Hepatocyte (in vitro differentiated cells): ENCODE data around the gene FAM210A. TPM values are rescaled to one million over a fixed set of nuclear protein-coding genes. Genes with fewer than 3 reads are reported as not detected.
A peak's percentile ranks its signal among the peaks of the same experiment; 100 is the strongest.

Source experiments
- DNase-seq: peaks from one replicate; pipeline ENCODE4 v3.0.0-alpha.2; 2016; ENCODE audit warnings: low spot score
- H2AFZ ChIP-seq: fragments of 200-600 bp; sonication (generic); 2 replicates; pipeline ENCODE4 v1.6.0; 2016; ENCODE audit warnings: antibody characterized with exemption, mild to moderate bottlenecking
- H3K27ac ChIP-seq: fragments of 200-600 bp; sonication (generic); 2 replicates; pipeline ENCODE4 v1.5.1; 2016; ENCODE audit warnings: mild to moderate bottlenecking
- H3K27me3 ChIP-seq: fragments of 200-600 bp; sonication (generic); 2 replicates; pipeline ENCODE4 v1.6.1; 2016
- H3K36me3 ChIP-seq: fragments of 200-600 bp; sonication (generic); replicated peaks from 2 replicates; pipeline ENCODE4 v1.5.1; 2016; ENCODE audit warnings: low read depth; ENCODE audit not compliant: insufficient read depth
- H3K4me1 ChIP-seq: fragments of 200-600 bp; sonication (generic); 2 replicates; pipeline ENCODE4 v1.5.1; 2016; ENCODE audit warnings: mild to moderate bottlenecking, moderate library complexity; ENCODE audit not compliant: insufficient read depth
- H3K4me2 ChIP-seq: fragments of 200-600 bp; sonication (generic); 2 replicates; pipeline ENCODE4 v1.6.0; 2016
- H3K4me3 ChIP-seq: fragments of 200-600 bp; sonication (generic); 2 replicates; pipeline ENCODE4 v1.5.1; 2016; ENCODE audit warnings: mild to moderate bottlenecking
- H3K79me2 ChIP-seq: fragments of 200-600 bp; sonication (generic); 2 replicates; pipeline ENCODE4 v1.6.0; 2017; ENCODE audit warnings: mild to moderate bottlenecking
- H3K9me2 ChIP-seq: fragments of 200-600 bp; sonication (generic); replicated peaks from 2 replicates; pipeline ENCODE4 v1.6.0; 2017; ENCODE audit warnings: mild to moderate bottlenecking; ENCODE audit not compliant: insufficient read depth
- H3K9me3 ChIP-seq: fragments of 200-600 bp; sonication (generic); 2 replicates; pipeline ENCODE4 v1.5.1; 2016; ENCODE audit warnings: low read depth, mild to moderate bottlenecking
- H4K20me1 ChIP-seq: fragments of 200-600 bp; sonication (generic); 2 replicates; pipeline ENCODE4 v1.6.0; 2016; ENCODE audit warnings: mild to moderate bottlenecking; ENCODE audit not compliant: insufficient read depth, poor library complexity, severe bottlenecking
- EZH2 ChIP-seq: fragments of 200-600 bp; sonication (generic); IDR thresholded peaks from 2 replicates; pipeline ENCODE4 v1.6.1; 2016; ENCODE audit warnings: antibody characterized with exemption, mild to moderate bottlenecking, borderline replicate concordance
- EZH2phosphoT487 ChIP-seq: fragments of 200-600 bp; sonication (generic); IDR thresholded peaks from one replicate; pipeline ENCODE4 v1.6.1; 2018; ENCODE audit warnings: antibody characterized with exemption, mild to moderate bottlenecking, low read depth, moderate library complexity; ENCODE audit not compliant: unreplicated experiment, severe bottlenecking
- WGBS: methylation state at CpG from one replicate; pipeline ENCODE4 v1.1.6; 2016; ENCODE audit warnings: low lambda C conversion rate; ENCODE audit errors: missing lambda C conversion rate; 5-methylcytosine and 5-hydroxymethylcytosine counted together
- polyA plus RNA-seq: library from polyadenylated mRNA; unstranded; fragments of >200 nt; fragmentation: Nextera tagmentation; extraction: Ambion mirVana; gene quantifications from 2 replicates; pipeline ENCODE4 v1.2.1, GENCODE V29; 2016
- total RNA-seq: library from RNA; depleted of rRNA; stranded (reverse); fragments of >200 nt; gene quantifications from 2 replicates; pipeline ENCODE4 v1.2.3, GENCODE V29; 2014
- TF ChIP-seq, protein P1 (sequence below): fragments of 200-600 bp; sonication (generic); IDR thresholded peaks from 2 replicates; pipeline ENCODE4 v1.5.1; 2016; ENCODE audit warnings: antibody characterized with exemption, mild to moderate bottlenecking; ENCODE audit not compliant: poor library complexity

FAM210A gene
- total and polyA plus RNA-seq, 2 experiments from 2014 or later: 13.9 to 20.6 TPM

DNA sequence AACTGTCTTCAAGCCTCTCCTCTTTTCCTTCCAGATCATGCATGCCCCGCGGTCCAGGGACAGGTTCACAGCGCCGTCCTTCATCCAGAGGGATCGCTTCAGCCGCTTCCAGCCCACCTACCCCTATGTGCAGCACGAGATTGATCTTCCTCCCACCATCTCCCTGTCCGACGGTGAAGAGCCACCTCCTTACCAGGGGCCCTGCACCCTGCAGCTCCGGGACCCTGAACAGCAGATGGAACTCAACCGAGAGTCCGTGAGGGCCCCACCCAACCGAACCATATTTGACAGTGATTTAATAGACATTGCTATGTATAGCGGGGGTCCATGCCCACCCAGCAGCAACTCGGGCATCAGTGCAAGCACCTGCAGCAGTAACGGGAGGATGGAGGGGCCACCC, 81.3 kb downstream of the FAM210A start:
- DNase-seq: no peak
- H3K9me2 ChIP-seq: no peaks in the 10 kb centered on the region
- no peak overlapping the region for H3K4me3 ChIP-seq
- no peaks in the 10 kb centered on the region for H3K9me3 ChIP-seq
- H3K4me2 ChIP-seq: no peak overlapping the region
- H3K27me3 ChIP-seq: no peaks in the 10 kb centered on the region
- H3K36me3 ChIP-seq: no peaks in the 10 kb centered on the region
- H4K20me1 ChIP-seq: no peaks in the 10 kb centered on the region
- TF ChIP-seq EZH2 (no peak), EZH2phosphoT487 (no peak)
- TF ChIP-seq, protein P1, sequence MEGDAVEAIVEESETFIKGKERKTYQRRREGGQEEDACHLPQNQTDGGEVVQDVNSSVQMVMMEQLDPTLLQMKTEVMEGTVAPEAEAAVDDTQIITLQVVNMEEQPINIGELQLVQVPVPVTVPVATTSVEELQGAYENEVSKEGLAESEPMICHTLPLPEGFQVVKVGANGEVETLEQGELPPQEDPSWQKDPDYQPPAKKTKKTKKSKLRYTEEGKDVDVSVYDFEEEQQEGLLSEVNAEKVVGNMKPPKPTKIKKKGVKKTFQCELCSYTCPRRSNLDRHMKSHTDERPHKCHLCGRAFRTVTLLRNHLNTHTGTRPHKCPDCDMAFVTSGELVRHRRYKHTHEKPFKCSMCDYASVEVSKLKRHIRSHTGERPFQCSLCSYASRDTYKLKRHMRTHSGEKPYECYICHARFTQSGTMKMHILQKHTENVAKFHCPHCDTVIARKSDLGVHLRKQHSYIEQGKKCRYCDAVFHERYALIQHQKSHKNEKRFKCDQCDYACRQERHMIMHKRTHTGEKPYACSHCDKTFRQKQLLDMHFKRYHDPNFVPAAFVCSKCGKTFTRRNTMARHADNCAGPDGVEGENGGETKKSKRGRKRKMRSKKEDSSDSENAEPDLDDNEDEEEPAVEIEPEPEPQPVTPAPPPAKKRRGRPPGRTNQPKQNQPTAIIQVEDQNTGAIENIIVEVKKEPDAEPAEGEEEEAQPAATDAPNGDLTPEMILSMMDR: no peak
- no peak overlapping the region for H3K27ac ChIP-seq
- H2AFZ ChIP-seq: no peak overlapping the region
- H3K4me1 ChIP-seq: no peaks in the 10 kb centered on the region
- WGBS: 96% methylated on average over 16 of the region's 16 CpGs
- no peaks in the 10 kb centered on the region for H3K79me2 ChIP-seq

DNA sequence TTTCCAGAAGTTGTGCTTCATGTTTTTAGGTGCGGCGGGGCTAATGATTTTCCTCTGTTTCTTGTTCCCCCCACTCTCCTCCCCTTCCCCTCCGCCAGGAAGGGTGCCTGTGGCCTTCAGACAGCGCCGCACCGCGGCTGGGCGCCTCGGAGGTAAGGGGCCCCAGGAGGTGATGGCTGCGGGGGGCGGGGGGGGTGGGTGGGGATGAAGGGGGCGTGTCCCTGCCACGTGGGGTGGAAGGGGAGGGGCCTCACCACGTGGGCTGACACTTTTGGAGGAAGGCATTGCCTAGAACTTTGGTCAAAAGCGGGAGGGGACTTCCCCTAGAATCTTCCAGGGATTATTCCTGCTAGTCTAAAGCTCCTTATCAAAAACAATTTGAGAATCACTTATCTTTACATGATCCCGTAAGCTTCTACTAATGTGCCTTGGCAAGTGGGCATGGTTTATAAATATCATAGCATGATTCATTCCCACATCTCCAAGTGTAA, 83.1 kb downstream of the FAM210A start:
- H3K9me3 ChIP-seq: no peaks in the 10 kb centered on the region
- no peak overlapping the region for H2AFZ ChIP-seq
- no peaks in the 10 kb centered on the region for H3K9me2 ChIP-seq
- TF ChIP-seq EZH2phosphoT487 (no peak), EZH2 (no peak)
- TF ChIP-seq, protein P1: no peak
- H3K36me3 ChIP-seq: no peaks in the 10 kb centered on the region
- WGBS: 93% methylated on average over 15 of the region's 16 CpGs
- no peaks in the 10 kb centered on the region for H3K79me2 ChIP-seq
- no peak for DNase-seq
- H3K4me3 ChIP-seq: no peak overlapping the region
- no peaks in the 10 kb centered on the region for H3K4me1 ChIP-seq
- no peaks in the 10 kb centered on the region for H4K20me1 ChIP-seq
- no peaks in the 10 kb centered on the region for H3K27me3 ChIP-seq
- H3K27ac ChIP-seq: no peak overlapping the region
- no peak overlapping the region for H3K4me2 ChIP-seq

DNA sequence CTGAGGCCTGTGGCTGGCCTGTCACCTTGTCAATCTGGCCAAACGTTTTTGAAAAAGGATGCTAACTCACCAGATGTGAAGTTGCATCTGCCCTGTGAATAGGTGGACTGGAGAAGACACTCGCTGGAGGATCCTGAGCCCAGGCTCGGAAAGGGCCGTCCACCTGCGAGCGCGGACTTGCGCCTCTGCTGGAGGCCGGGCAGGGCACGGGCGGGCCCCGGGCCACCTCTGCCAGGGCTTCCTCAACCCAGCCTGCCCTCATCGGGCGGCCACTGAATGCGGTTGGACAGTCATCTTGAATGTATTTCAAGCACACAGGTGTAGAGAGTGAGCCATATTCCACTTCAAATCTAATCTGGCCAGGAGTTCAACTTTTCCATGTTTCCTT, 83.9 kb downstream of the FAM210A start:
- Histone ChIP-seq H2AFZ (peak overlapping the region; percentile 71), H3K9me2 (no peaks in the 10 kb centered on the region), H3K36me3 (no peaks in the 10 kb centered on the region), H3K79me2 (no peaks in the 10 kb centered on the region), H3K27ac (no peak overlapping the region), H4K20me1 (no peaks in the 10 kb centered on the region), H3K9me3 (no peaks in the 10 kb centered on the region), H3K4me1 (no peaks in the 10 kb centered on the region), H3K4me3 (no peak overlapping the region), H3K27me3 (no peaks in the 10 kb centered on the region), H3K4me2 (peak overlapping the region; percentile 87)
- TF ChIP-seq EZH2: no peak
- no peak for TF ChIP-seq EZH2phosphoT487
- TF ChIP-seq, protein P1: no peak
- no peak for DNase-seq
- 93% methylated on average over 15 of the region's 15 CpGs for WGBS
